SU-DHL-6 (cell line): ENCODE data around the gene CCL17.

Experiments used
- H2AFZ ChIP-seq: fragments of 200-600 bp; sonication (generic); 2 replicates; pipeline ENCODE4 v1.6.1; 2014; ENCODE audit warnings: low read depth, mild to moderate bottlenecking, moderate library complexity, mixed read lengths, antibody characterized with exemption, low read length; ENCODE audit not compliant: severe bottlenecking
- H3F3A ChIP-seq: fragments of 200-600 bp; shearing (Covaris generic); 2 replicates; pipeline ENCODE4 v1.6.0; 2016; ENCODE audit warnings: antibody characterized with exemption, mild to moderate bottlenecking; ENCODE audit not compliant: insufficient read depth
- H3K27ac ChIP-seq: fragments of 200-600 bp; sonication (generic); 2 replicates; pipeline ENCODE4 v1.5.1; 2016; ENCODE audit warnings: low read depth, mild to moderate bottlenecking, low read length, moderate library complexity, mixed read lengths
- H3K27me3 ChIP-seq: fragments of 200-600 bp; sonication (generic), shearing (Covaris generic); 2 replicates; pipeline ENCODE4 v1.6.0; 2014; ENCODE audit warnings: mild to moderate bottlenecking, low read length
- H3K36me3 ChIP-seq: fragments of 200-600 bp; sonication (generic); 2 replicates; pipeline ENCODE4 v1.6.1; 2014; ENCODE audit warnings: mild to moderate bottlenecking, low read length, mixed read lengths
- H3K4me2 ChIP-seq: fragments of 300-600, 200-600 bp; shearing (Covaris generic), sonication (generic); 2 replicates; pipeline ENCODE4 v1.6.0; 2014; ENCODE audit warnings: low read length, low read depth, mild to moderate bottlenecking; ENCODE audit not compliant: poor library complexity, severe bottlenecking
- H3K4me3 ChIP-seq: fragments of 200-600 bp; sonication (generic); 2 replicates; pipeline ENCODE4 v1.5.1; 2014; ENCODE audit warnings: antibody characterized with exemption, low read length, mild to moderate bottlenecking, mixed read lengths; ENCODE audit not compliant: insufficient read depth, poor library complexity, severe bottlenecking
- H3K79me2 ChIP-seq: fragments of 200-600 bp; sonication (generic); 2 replicates; pipeline ENCODE4 v1.6.1; 2014; ENCODE audit warnings: mild to moderate bottlenecking, low read length, moderate library complexity; ENCODE audit not compliant: insufficient read depth
- H3K9ac ChIP-seq: fragments of 200-600 bp; sonication (generic); 2 replicates; pipeline ENCODE4 v1.7.0; 2014; ENCODE audit warnings: mild to moderate bottlenecking, low read length
- H3K9me2 ChIP-seq: fragments of 200-600 bp; sonication (generic); replicated peaks from 2 replicates; pipeline ENCODE4 v1.6.1; 2014; ENCODE audit warnings: low read length; ENCODE audit not compliant: insufficient read depth
- H3K9me3 ChIP-seq: fragments of 200-600 bp; sonication (generic); 2 replicates; pipeline ENCODE4 v1.6.1; 2014; ENCODE audit warnings: low read length, mixed read lengths; ENCODE audit not compliant: insufficient read depth
- H4K20me1 ChIP-seq: fragments of 200-600 bp; sonication (generic); 2 replicates; pipeline ENCODE4 v1.6.1; 2014; ENCODE audit warnings: low read depth, mild to moderate bottlenecking, antibody characterized with exemption, low read length, moderate library complexity, mixed read lengths
- EZH2phosphoT487 ChIP-seq: fragments of 200-600 bp; sonication (generic), shearing (Covaris generic); conservative IDR thresholded peaks from 2 replicates; pipeline ENCODE4 v1.6.1; 2018; ENCODE audit warnings: mild to moderate bottlenecking, antibody characterized with exemption, low read length, moderate library complexity, mixed read lengths
- TF ChIP-seq, protein P1 (sequence below): fragments of 200-600 bp; sonication (generic); IDR thresholded peaks from one replicate; pipeline ENCODE4 v1.5.1; 2017; ENCODE audit warnings: antibody characterized with exemption, mild to moderate bottlenecking, low read length, moderate library complexity; ENCODE audit not compliant: insufficient read depth, poor library complexity, severe bottlenecking

Gene CCL17

GRCh38 chr16:57412584-57412983 is 8.0 kb downstream of the CCL17 start:
- Histone ChIP-seq H3F3A (no peaks in the 10 kb centered on the region), H3K27me3 (no peaks in the 10 kb centered on the region), H3K9me2 (no peaks in the 10 kb centered on the region), H3K79me2 (no peaks in the 10 kb centered on the region), H3K9ac (no peak overlapping the region), H3K4me2 (no peak overlapping the region), H3K4me3 (no peak overlapping the region), H3K36me3 (no peaks in the 10 kb centered on the region), H3K9me3 (no peaks in the 10 kb centered on the region), H3K27ac (no peak overlapping the region), H2AFZ (no peak overlapping the region), H4K20me1 (no peaks in the 10 kb centered on the region)
- TF ChIP-seq EZH2phosphoT487, result no peak
- TF ChIP-seq, protein P1, sequence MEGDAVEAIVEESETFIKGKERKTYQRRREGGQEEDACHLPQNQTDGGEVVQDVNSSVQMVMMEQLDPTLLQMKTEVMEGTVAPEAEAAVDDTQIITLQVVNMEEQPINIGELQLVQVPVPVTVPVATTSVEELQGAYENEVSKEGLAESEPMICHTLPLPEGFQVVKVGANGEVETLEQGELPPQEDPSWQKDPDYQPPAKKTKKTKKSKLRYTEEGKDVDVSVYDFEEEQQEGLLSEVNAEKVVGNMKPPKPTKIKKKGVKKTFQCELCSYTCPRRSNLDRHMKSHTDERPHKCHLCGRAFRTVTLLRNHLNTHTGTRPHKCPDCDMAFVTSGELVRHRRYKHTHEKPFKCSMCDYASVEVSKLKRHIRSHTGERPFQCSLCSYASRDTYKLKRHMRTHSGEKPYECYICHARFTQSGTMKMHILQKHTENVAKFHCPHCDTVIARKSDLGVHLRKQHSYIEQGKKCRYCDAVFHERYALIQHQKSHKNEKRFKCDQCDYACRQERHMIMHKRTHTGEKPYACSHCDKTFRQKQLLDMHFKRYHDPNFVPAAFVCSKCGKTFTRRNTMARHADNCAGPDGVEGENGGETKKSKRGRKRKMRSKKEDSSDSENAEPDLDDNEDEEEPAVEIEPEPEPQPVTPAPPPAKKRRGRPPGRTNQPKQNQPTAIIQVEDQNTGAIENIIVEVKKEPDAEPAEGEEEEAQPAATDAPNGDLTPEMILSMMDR, result no peak

- H2AFZ ChIP-seq, result no peak overlapping the region
- no peaks in the 10 kb centered on the region for H3K27me3 ChIP-seq
- H3K4me3 ChIP-seq, result no peak overlapping the region
- H3K9me2 ChIP-seq, result no peaks in the 10 kb centered on the region
- H3K4me2 ChIP-seq, result no peak overlapping the region
- TF ChIP-seq, protein P1, result no peak
- TF ChIP-seq EZH2phosphoT487, result no peak
- H3K9ac ChIP-seq, result no peak overlapping the region
- H3K36me3 ChIP-seq, result no peaks in the 10 kb centered on the region
- H4K20me1 ChIP-seq, result no peaks in the 10 kb centered on the region
- H3F3A ChIP-seq, result no peaks in the 10 kb centered on the region
- no peaks in the 10 kb centered on the region for H3K79me2 ChIP-seq
- H3K9me3 ChIP-seq, result no peaks in the 10 kb centered on the region
- H3K27ac ChIP-seq, result no peak overlapping the region
Measured at GRCh38 chr16:57413301-57413730, 8.7 kb downstream of the CCL17 start.

- Histone ChIP-seq H3K27ac (no peak overlapping the region), H3K79me2 (no peaks in the 10 kb centered on the region), H2AFZ (no peak overlapping the region), H3K9me2 (no peaks in the 10 kb centered on the region), H3K36me3 (no peaks in the 10 kb centered on the region), H3K9ac (no peak overlapping the region), H3K4me3 (no peak overlapping the region), H4K20me1 (no peaks in the 10 kb centered on the region), H3F3A (no peaks in the 10 kb centered on the region), H3K9me3 (no peaks in the 10 kb centered on the region), H3K27me3 (no peaks in the 10 kb centered on the region), H3K4me2 (no peak overlapping the region)
- TF ChIP-seq, protein P1, result no peak
Measured at GRCh38 chr16:57413733-57414132, 9.2 kb downstream of the CCL17 start.

DNA sequence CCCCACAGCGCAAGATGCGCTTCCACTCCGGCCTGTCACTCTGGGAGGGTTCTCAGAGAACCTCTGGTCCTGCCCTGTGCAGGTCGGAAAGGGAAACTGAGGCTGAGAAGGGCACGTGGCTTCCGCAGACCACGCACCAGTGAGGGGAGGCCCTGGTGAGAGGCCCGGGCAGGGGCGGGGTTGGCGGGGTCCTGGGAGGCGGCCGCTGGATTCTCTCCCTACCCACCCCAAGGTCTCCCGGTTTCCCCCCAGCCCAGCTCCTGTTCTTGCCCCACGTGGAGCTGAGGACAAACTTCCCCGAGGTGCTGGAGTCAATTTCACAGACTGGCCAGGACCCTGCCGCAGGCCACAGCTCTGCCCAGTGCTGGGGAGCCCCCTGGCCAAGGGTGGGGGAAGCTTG is 11.5 kb downstream of the CCL17 start:
- no peak overlapping the region for H3K4me2 ChIP-seq
- no peak overlapping the region for H2AFZ ChIP-seq
- no peaks in the 10 kb centered on the region for H3F3A ChIP-seq
- no peaks in the 10 kb centered on the region for H3K79me2 ChIP-seq
- H3K36me3 ChIP-seq, result no peaks in the 10 kb centered on the region
- H3K9me2 ChIP-seq, result no peaks in the 10 kb centered on the region
- H3K4me3 ChIP-seq, result no peak overlapping the region
- no peaks in the 10 kb centered on the region for H3K9me3 ChIP-seq
- H3K9ac ChIP-seq, result no peak overlapping the region
- no peak overlapping the region for H3K27ac ChIP-seq
- no peaks in the 10 kb centered on the region for H3K27me3 ChIP-seq
- no peaks in the 10 kb centered on the region for H4K20me1 ChIP-seq
- TF ChIP-seq EZH2phosphoT487, result no peak
- TF ChIP-seq, protein P1, result no peak
